K562 (cell line): ENCODE measurements around the gene OTOG. TPM values are rescaled to one million over a fixed set of nuclear protein-coding genes. Genes with fewer than 3 reads are reported as not detected.

Experiments used
- ATAC-seq: fragments of 200-7000 bp; cut with Tn5 transposase; 3 replicates; pipeline ENCODE4 v1.9.1; 2020; ENCODE audit warnings: moderate library complexity
- BruUV-seq: library from RNA; stranded (reverse); fragments of 400-500 nt; replicated peaks from 2 replicates; lab custom pipeline; 2021; lab: Mats Ljungman, UMichigan
- CTCF ChIA-PET: fragments of 300-600 bp; formaldehyde crosslinking; extraction: SDS; loops from one replicate; lab custom pipeline; 2021; ENCODE audit warnings: low intra/inter-chr PET ratio; lab: Yijun Ruan, JAX
- POLR2A ChIA-PET: fragments of 300-600, 350-650 bp; sonication (Branson Sonifier 250); formaldehyde crosslinking; extraction: SDS; loops from one replicate; lab custom pipeline; 2021; ENCODE audit warnings: antibody characterized with exemption, inconsistent platforms; lab: Yijun Ruan, JAX
- DNase-seq, 4 experiments: peaks; one replicate each; pipeline versions ENCODE4 v3.0.0 to v3.0.0-alpha.2; 2011 to 2018; ENCODE audit warnings: low spot score in 3 of 4, mixed read lengths in 3 of 4; ENCODE audit errors: extremely low read depth in 1 of 4
- FAIRE-seq: peaks from 2 replicates; lab custom pipeline; 2011; peaks lifted over from hg19 to GRCh38; lab: Jason Lieb, UNC
- H2AFZ ChIP-seq: 2 replicates; pipeline ENCODE4 v1.6.0; 2011; ENCODE audit warnings: low read depth, low read length, control low read depth, inconsistent platforms
- H3K27ac ChIP-seq: fragments of 200-600 bp; 3 replicates; pipeline ENCODE4 v1.8.0; 2011; ENCODE audit warnings: low read depth, mild to moderate bottlenecking, control low read depth, inconsistent platforms, low read length, moderate library complexity, mixed read lengths; ENCODE audit errors: extremely low read depth
- H3K27me3 ChIP-seq, 2 experiments: fragments of 300-600 bp in 1 of 2; 2 replicates in 1 of 2; 3 replicates in 1 of 2; pipeline versions ENCODE4 v1.6.0 to v1.8.0; 2011; ENCODE audit warnings: inconsistent platforms in 2 of 2, low read length in 2 of 2, mild to moderate bottlenecking in 1 of 2, mixed read lengths in 1 of 2, moderate library complexity in 1 of 2; ENCODE audit not compliant: control insufficient read depth in 2 of 2, insufficient read depth in 2 of 2
- H3K36me3 ChIP-seq: fragments of 300-600 bp; 3 replicates; pipeline ENCODE4 v1.8.0; 2011; ENCODE audit warnings: mild to moderate bottlenecking, low read length, inconsistent platforms; ENCODE audit not compliant: control insufficient read depth, insufficient read depth
- H3K4me1 ChIP-seq, 2 experiments: fragments of 200-600 bp in 1 of 2; replicated peaks in 1 of 2; 2 replicates in 1 of 2; 3 replicates in 1 of 2; pipeline versions ENCODE4 v1.5.1 to v1.8.0; 2011; ENCODE audit warnings: inconsistent platforms in 2 of 2, low read length in 2 of 2, mild to moderate bottlenecking in 1 of 2, mixed read lengths in 1 of 2, moderate library complexity in 1 of 2; ENCODE audit not compliant: control insufficient read depth in 2 of 2, insufficient read depth in 2 of 2
- H3K4me2 ChIP-seq: 2 replicates; pipeline ENCODE4 v1.6.1; 2011; ENCODE audit warnings: low read length, control low read depth, inconsistent platforms, mixed read lengths; ENCODE audit not compliant: insufficient read depth
- H3K4me3 ChIP-seq: fragments of 200-600 bp; sonication (generic), shearing (Covaris generic); 2 replicates; pipeline ENCODE4 v1.5.1; 2016; ENCODE audit warnings: control low read depth, inconsistent platforms
- H3K79me2 ChIP-seq: fragments of 200-600 bp; 3 replicates; pipeline ENCODE4 v1.8.0; 2011; ENCODE audit warnings: low read length, inconsistent platforms; ENCODE audit not compliant: control insufficient read depth, insufficient read depth
- H3K9ac ChIP-seq, 2 experiments: 2 replicates each; pipeline versions ENCODE4 v1.6.0 to v1.6.1; 2011; ENCODE audit warnings: low read depth in 2 of 2, low read length in 2 of 2, control low read depth in 1 of 2, inconsistent platforms in 1 of 2, mild to moderate bottlenecking in 1 of 2, mixed read lengths in 1 of 2; ENCODE audit not compliant: insufficient read depth in 1 of 2
- H3K9me1 ChIP-seq: one replicate; pipeline ENCODE4 v1.6.0; 2011; ENCODE audit warnings: inconsistent platforms, mild to moderate bottlenecking, low read length, moderate library complexity; ENCODE audit not compliant: control insufficient read depth, insufficient read depth
- H3K9me3 ChIP-seq: replicated peaks from 2 replicates; pipeline ENCODE4 v1.5.1; 2011; ENCODE audit warnings: low read depth, low read length, inconsistent platforms; ENCODE audit not compliant: control insufficient read depth, insufficient read depth
- H4K20me1 ChIP-seq: replicated peaks from 2 replicates; pipeline ENCODE4 v1.6.1; 2011; ENCODE audit warnings: low read length, inconsistent platforms, mixed read lengths; ENCODE audit not compliant: control insufficient read depth, insufficient read depth
- EGR1 ChIP-seq: fragments of 450-650 bp; conservative IDR thresholded peaks from 2 replicates; pipeline ENCODE4 v1.6.1; 2017; ENCODE audit warnings: mild to moderate bottlenecking
- ZNF274 ChIP-seq: IDR thresholded peaks from 2 replicates; pipeline ENCODE4 v1.6.1; 2011; ENCODE audit warnings: low read depth, mild to moderate bottlenecking, low read length, moderate library complexity, borderline replicate concordance
- ZNF311 ChIP-seq: fragments of 250-450 bp; sonication (Bioruptor Pico); IDR thresholded peaks from 2 replicates; pipeline ENCODE4 v1.4.0; 2020; ENCODE audit warnings: mild to moderate bottlenecking, moderate library complexity
- ZZZ3 ChIP-seq: fragments of 450-650 bp; IDR thresholded peaks from 2 replicates; pipeline ENCODE4 v1.6.1; 2016; ENCODE audit warnings: antibody characterized with exemption, mild to moderate bottlenecking, moderate library complexity
- WGBS: fragments of 100-300 bp; shearing (Covaris generic); methylation state at CpG from one replicate; pipeline ENCODE4 v1.1.6; 2016; ENCODE audit warnings: low coverage, mixed read lengths; ENCODE audit not compliant: insufficient coverage; ENCODE audit errors: missing lambda C conversion rate; 5-methylcytosine and 5-hydroxymethylcytosine counted together
- in situ Hi-C: fragments of 300-500 bp; cut with MboI; formaldehyde crosslinking; loops from 4 replicates; pipeline ENCODE4 v1.15.0; 2018; ENCODE audit warnings: inconsistent platforms, mixed read lengths
- intact Hi-C: fragments of 100-400 bp; cut with micrococcal nuclease; formaldehyde crosslinking; loops from 2 replicates; pipeline ENCODE4 v1.14.2; 2022
- polyA plus RNA-seq, 8 experiments: library from polyadenylated mRNA; depleted of rRNA in 4 of 8; stranded (reverse) in 5 of 8; unstranded in 3 of 8; fragments of >200 nt; fragmentation: Nextera tagmentation in 2 of 8; fragmentation: Illumina TruSeq in 1 of 8; extraction: Ambion mirVana in 2 of 8; extraction: Trizol in 1 of 8; gene quantifications; 2 replicates each; pipeline versions ENCODE4 v1.2.1 to v1.2.3, GENCODE V29; 2011 to 2014; ENCODE audit warnings: inconsistent platforms in 1 of 8, missing spikeins in 1 of 8
- total RNA-seq, 7 experiments: library from RNA; depleted of rRNA in 6 of 7; stranded (reverse); fragments of >200 nt in 6 of 7; fragmentation: Illumina TruSeq in 2 of 7; extraction: Trizol in 2 of 7; gene quantifications; 2 replicates each; pipeline versions ENCODE4 v1.2.1 to v1.2.3, GENCODE V29; 2011 to 2021; ENCODE audit warnings: low replicate concordance in 1 of 7
- TF ChIP-seq, protein P1 (sequence below): sonication (generic); formaldehyde crosslinking; IDR thresholded peaks from 2 replicates; pipeline ENCODE4 v1.8.0; 2022; ENCODE audit warnings: missing genetic modification reagents, mild to moderate bottlenecking, borderline replicate concordance
- TF ChIP-seq, protein P2 (sequence below): IDR thresholded peaks from 2 replicates; pipeline ENCODE4 v1.6.1; 2014; ENCODE audit warnings: antibody characterized with exemption
- TF ChIP-seq, protein P3 (sequence below): sonication (generic); formaldehyde crosslinking; IDR thresholded peaks from 2 replicates; pipeline ENCODE4 v1.8.1; 2023; ENCODE audit warnings: mild to moderate bottlenecking, missing genetic modification reagents

OTOG gene
- total and polyA plus RNA-seq, 9 of the 15 experiments (the other 6 are each of a cell fraction or from before 2014, with no cell fraction given) = not detected

DNA sequence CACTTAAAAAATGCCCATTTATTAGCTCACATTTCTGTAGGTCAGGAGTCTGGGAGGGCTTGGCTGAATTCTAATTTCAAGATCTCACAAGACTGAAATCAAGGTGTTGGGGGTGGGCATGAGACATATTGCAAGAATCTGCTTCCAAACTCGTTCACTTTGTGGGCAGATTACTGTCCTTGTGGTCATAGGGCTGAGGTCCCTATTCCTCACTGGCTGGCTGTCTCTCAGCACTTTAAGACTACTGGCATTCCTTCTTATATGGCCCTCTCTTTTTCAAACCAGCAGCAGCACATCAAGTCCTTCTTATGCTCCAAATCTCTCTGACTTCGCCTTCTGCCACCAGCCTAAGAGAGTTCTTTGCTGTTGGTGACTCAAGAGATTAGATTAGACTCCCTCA is 144.5 kb downstream of the OTOG start:
- ATAC-seq (no peak), DNase-seq (no peak), FAIRE-seq (no peak)
- no peaks in the 10 kb centered on the region for H3K9me1 ChIP-seq
- POLR2A ChIA-PET = no interaction called here
- CTCF ChIA-PET = no interaction called here
- no peaks in the 10 kb centered on the region for H4K20me1 ChIP-seq
- H3K27me3 ChIP-seq = peaks cover 37 to 57% of the 10 kb centered on the region in 2 experiments
- H2AFZ ChIP-seq = no peak overlapping the region
- no peak overlapping the region for H3K9ac ChIP-seq
- no peaks in the 10 kb centered on the region for H3K36me3 ChIP-seq
- peaks cover 0 to 8% of the 10 kb centered on the region in 2 experiments; a peak in 1 of 5 replicates for H3K4me1 ChIP-seq
- no peak overlapping the region for H3K27ac ChIP-seq
- in situ Hi-C loops = no loop called here
- no peak overlapping the region for H3K4me2 ChIP-seq
- H3K9me3 ChIP-seq = no peaks in the 10 kb centered on the region
- BruUV-seq = no TSS peak
- WGBS = 0% methylated on average over 2 of the region's 2 CpGs
- intact Hi-C loops = no loop called here
- no peaks in the 10 kb centered on the region for H3K79me2 ChIP-seq
- TF ChIP-seq, protein P1, sequence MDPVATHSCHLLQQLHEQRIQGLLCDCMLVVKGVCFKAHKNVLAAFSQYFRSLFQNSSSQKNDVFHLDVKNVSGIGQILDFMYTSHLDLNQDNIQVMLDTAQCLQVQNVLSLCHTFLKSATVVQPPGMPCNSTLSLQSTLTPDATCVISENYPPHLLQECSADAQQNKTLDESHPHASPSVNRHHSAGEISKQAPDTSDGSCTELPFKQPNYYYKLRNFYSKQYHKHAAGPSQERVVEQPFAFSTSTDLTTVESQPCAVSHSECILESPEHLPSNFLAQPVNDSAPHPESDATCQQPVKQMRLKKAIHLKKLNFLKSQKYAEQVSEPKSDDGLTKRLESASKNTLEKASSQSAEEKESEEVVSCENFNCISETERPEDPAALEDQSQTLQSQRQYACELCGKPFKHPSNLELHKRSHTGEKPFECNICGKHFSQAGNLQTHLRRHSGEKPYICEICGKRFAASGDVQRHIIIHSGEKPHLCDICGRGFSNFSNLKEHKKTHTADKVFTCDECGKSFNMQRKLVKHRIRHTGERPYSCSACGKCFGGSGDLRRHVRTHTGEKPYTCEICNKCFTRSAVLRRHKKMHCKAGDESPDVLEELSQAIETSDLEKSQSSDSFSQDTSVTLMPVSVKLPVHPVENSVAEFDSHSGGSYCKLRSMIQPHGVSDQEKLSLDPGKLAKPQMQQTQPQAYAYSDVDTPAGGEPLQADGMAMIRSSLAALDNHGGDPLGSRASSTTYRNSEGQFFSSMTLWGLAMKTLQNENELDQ (CRISPR knock-in tag) = no peak
- no peak for TF ChIP-seq EGR1
- no peak overlapping the region for H3K4me3 ChIP-seq

DNA sequence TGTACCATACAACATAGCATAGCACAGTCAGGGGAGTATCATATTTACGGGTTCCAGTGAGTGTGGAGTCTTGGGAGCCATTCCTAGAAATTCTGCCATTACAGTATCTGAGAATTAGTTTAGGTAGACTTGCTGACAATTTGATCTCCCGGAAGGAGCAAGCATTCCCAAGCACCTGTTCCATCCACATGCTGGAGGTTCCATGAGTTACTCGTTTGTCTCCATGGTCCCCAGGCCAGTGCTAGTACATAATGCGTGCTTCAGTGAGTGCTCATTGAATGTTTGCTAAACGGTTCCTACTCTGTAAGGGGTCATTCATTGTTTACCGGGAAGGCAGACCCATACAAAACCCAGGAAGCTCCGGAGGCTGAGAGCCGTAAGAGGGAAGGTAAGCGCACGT is 144.9 kb downstream of the OTOG start:
- H3K9ac ChIP-seq = no peak overlapping the region
- no peak overlapping the region for H3K4me3 ChIP-seq
- ATAC-seq = no peak
- 3% methylated on average over 10 of the region's 10 CpGs for WGBS
- H2AFZ ChIP-seq = no peak overlapping the region
- POLR2A ChIA-PET = no interaction called here
- DNase-seq = no peak
- H3K9me1 ChIP-seq = no peaks in the 10 kb centered on the region
- H4K20me1 ChIP-seq = no peaks in the 10 kb centered on the region
- intact Hi-C loops = no loop called here
- H3K9me3 ChIP-seq = no peaks in the 10 kb centered on the region
- CTCF ChIA-PET = no interaction called here
- no peak overlapping the region for H3K4me2 ChIP-seq
- no peaks in the 10 kb centered on the region for H3K36me3 ChIP-seq
- peaks cover 37 to 60% of the 10 kb centered on the region in 2 experiments for H3K27me3 ChIP-seq
- in situ Hi-C loops = no loop called here
- no peak for FAIRE-seq
- no peak overlapping the region for H3K27ac ChIP-seq
- no peaks in the 10 kb centered on the region for H3K79me2 ChIP-seq
- no TSS peak for BruUV-seq
- peaks cover 0 to 8% of the 10 kb centered on the region in 2 experiments; a peak in 1 of 5 replicates for H3K4me1 ChIP-seq
- no peak for TF ChIP-seq ZNF311
- no peak for TF ChIP-seq ZNF274
- TF ChIP-seq, protein P2, sequence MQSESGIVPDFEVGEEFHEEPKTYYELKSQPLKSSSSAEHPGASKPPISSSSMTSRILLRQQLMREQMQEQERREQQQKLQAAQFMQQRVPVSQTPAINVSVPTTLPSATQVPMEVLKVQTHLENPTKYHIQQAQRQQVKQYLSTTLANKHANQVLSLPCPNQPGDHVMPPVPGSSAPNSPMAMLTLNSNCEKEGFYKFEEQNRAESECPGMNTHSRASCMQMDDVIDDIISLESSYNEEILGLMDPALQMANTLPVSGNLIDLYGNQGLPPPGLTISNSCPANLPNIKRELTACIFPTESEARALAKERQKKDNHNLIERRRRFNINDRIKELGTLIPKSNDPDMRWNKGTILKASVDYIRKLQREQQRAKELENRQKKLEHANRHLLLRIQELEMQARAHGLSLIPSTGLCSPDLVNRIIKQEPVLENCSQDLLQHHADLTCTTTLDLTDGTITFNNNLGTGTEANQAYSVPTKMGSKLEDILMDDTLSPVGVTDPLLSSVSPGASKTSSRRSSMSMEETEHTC = no peak
- TF ChIP-seq, protein P3, sequence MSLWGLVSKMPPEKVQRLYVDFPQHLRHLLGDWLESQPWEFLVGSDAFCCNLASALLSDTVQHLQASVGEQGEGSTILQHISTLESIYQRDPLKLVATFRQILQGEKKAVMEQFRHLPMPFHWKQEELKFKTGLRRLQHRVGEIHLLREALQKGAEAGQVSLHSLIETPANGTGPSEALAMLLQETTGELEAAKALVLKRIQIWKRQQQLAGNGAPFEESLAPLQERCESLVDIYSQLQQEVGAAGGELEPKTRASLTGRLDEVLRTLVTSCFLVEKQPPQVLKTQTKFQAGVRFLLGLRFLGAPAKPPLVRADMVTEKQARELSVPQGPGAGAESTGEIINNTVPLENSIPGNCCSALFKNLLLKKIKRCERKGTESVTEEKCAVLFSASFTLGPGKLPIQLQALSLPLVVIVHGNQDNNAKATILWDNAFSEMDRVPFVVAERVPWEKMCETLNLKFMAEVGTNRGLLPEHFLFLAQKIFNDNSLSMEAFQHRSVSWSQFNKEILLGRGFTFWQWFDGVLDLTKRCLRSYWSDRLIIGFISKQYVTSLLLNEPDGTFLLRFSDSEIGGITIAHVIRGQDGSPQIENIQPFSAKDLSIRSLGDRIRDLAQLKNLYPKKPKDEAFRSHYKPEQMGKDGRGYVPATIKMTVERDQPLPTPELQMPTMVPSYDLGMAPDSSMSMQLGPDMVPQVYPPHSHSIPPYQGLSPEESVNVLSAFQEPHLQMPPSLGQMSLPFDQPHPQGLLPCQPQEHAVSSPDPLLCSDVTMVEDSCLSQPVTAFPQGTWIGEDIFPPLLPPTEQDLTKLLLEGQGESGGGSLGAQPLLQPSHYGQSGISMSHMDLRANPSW (CRISPR knock-in tag) = no peak
- no peak for TF ChIP-seq ZZZ3
